HG03060 (cell line): ENCODE data around the gene ZDHHC5.
"Not testable (repeated sequence)": the region's sequence is repeated elsewhere in the genome, so short reads cannot be mapped to it uniquely, and the experiment has no call there.

Experiments used
- ATAC-seq: cut with Tn5 transposase; IDR thresholded peaks from one replicate; pipeline ENCODE4 v1.9.1; 2021; ENCODE audit warnings: low read depth, moderate number of reproducible peaks; ENCODE audit not compliant: unreplicated experiment

Gene ZDHHC5

DNA sequence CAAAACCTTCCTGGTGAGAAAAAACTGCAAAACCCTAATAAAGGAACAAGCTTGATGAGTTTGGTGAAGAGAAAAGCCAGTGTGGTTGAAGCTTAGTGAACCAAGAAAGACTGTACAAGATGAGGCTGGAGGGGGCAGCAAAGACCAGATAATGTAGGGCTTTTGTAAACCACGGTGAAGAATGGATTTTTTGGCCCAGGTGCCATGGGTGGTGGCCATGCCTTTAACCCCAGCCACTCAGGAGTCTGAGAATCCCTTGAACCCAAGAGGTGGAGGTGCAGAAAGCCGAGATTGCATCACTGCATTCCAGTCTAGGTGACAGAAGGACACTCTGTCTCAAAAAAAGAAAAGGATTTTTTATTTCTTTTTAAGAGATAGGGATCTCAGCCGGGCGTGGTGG, 5.0 kb upstream of the ZDHHC5 start:
- ATAC-seq, result no peak

DNA sequence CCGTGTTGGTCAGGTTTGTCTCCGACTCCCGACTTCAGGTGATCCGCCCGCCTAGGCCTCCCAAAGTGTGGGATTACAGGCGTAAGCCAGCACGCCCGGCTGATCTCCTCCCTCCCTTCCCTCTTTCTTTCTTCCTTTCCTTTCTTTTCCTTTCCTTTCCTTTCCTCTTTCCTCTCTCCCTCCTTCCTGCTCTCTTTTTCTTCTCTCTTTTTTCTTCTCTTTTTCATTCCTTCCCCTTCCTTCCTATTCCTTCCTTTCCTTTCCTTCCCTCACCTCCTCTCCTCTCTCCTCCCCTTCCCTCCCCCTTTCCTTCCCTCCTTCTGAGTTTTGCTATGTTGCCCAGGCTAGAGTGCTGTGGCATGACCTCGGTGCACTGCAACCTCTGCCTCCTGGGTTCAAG, 3.9 kb upstream of the ZDHHC5 start:
- ATAC-seq, result no peak

DNA sequence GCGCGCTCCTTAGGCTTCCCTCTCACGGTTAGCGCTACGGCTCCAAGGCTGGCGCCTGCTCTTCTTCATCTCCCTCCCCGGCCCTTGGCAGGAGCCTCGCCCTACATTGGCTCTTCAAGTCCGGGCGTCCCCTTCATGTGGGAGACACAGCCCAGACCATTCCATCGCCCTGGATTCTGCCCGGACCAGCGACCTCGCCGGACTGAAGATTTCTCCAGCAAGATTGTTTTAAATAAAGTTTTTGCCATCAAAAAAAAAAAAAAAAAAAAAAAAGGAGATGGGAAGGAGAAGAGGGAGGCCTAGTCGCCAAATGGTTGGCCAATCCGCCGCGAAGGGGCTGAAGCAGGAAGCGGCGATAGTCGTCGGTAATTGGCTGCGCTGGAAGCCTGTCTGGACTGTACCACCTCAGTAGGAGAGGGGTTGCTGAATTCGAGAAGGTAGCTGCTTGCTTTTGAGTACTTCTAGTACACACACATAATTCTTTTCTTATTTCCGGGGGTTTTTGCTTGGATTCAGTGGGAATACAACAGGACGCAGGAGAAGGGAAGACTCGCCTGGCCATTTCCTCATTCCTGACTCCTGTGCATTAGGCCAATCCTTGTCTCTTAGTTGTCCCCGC, 688 bp upstream of the ZDHHC5 start:
- peak; percentile 60 for ATAC-seq

GRCh38 chr11:57668434-57668782, 494 bp downstream of the ZDHHC5 start:
- no peak for ATAC-seq

DNA sequence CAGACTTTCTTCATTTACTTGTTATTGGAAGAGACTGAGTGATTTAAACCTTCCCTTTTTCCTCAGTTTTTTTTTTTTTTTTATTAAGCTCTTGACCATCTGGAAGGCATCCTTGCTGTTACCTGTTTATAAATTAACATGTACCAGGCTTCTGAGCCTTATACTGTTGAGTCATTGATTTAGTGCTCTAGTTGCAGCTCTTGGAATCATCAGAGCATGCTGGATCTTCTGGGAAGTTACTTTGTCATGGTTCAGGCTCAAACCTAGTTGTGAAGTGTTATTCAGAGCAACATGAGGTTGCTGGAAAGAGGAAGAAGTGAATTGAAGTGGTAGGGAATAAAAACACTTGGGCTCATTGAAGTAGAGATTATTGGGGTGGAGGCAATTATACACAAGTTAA, 6.3 kb downstream of the ZDHHC5 start:
- ATAC-seq, result no peak

GRCh38 chr11:57675176-57675941, 7.4 kb downstream of the ZDHHC5 start:
- no peak for ATAC-seq

DNA sequence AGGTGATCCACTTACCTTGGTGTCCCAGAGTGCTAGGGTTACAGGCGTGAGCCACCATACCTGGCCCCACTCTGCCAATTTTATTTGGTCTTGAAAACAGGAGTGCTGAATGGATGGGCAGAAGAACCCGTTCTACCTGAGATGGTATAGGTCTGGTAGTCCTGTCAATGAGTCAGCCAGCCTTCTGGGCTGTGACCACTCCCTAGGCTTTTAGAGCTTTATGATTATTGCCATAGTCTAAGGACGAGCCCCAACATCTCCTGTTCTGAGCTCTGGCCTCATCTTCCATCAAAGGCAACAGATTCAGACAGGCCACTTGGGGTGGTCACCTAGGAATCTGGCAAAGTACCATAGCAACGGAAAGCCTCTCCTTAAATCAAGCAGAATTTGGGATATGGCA, 11.5 kb downstream of the ZDHHC5 start:
- ATAC-seq, result no peak

GRCh38 chr11:57680552-57680874, 12.6 kb downstream of the ZDHHC5 start:
- ATAC-seq, result no peak

GRCh38 chr11:57681168-57681567, 13.3 kb downstream of the ZDHHC5 start:
- ATAC-seq, result no peak

DNA sequence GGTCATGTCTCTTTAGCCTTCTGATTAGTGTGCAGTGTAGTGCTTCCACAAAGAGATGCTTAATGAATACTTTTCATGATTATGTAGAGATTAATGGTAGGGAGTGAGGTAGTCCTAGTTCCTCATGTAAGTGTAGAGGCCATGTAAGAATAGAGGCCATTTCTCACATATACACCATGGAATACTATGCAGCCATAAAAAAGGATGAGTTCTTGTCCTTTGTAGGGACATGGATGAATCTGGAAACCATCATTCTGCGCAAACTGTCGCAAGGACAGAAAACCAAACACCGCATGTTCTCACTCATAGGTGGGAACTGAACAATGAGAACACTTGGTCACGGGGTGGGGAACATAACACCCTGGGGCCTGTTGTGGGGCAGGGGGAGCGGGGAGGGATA, 22.6 kb downstream of the ZDHHC5 start:
- not testable (repeated sequence) for ATAC-seq

GRCh38 chr11:57698843-57699365, 31.0 kb downstream of the ZDHHC5 start:
- ATAC-seq, result no peak

- no peak for ATAC-seq
These were observed 31.9 kb downstream of the ZDHHC5 start for GRCh38 chr11:57699813-57700212.

- no peak for ATAC-seq
These were observed 32.5 kb downstream of the ZDHHC5 start for GRCh38 chr11:57700425-57700824.

DNA sequence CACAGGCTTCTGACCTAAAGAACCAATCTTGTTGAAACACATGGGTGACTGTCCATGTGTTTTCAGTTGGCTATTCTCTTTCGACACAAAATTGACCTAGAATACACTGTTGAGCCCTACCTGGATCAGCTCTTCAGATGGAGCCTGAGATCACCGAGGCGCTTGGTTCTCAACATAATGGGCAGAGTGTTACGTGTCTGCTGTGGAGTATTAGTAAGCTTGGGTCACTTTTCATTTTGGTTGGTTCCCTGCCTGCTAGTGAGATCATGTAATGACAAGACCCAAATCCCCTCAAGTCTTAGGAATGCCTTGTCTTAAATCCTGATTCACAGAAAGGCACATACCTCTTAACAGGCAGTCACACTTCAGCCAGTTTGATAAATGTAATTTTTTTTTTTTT, 35.4 kb downstream of the ZDHHC5 start:
- no peak for ATAC-seq

DNA sequence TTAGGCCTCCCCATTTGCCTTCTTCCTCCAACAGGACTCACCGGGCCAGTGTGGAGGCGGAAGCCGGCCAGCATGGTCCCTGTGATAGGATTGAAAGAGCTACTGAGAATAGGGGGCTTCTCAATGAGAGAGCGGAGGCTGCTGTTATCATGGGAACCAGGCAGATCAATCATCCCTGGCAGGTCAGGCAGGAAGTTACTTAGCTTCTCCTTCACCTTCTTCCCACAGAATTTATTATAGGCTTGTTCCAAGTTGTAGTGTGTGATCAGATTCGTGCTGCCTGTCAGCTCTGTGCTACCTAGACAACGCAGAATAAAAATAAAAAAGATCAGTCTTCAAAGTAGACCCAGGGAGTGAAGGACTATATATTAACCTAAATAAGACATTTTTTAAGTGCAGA, 37.0 kb downstream of the ZDHHC5 start:
- ATAC-seq, result no peak

DNA sequence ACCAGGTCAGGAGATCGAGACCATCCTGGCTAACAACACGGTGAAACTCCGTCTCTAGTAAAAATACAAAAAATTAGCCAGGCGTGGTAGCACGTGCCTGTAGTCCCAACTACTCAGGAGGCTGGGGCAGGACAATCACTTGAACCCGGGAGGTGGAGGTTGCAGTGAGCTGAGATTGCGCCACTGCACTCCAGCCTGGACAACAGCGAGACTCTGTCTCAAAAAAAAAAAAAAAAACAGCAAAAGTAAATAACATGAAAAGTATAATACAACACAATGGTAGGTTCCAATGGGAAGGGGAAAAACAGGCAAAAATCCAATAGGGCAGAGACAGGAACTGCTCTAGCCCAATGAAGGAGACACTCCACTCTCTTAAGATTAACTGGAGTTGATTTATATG, 37.5 kb downstream of the ZDHHC5 start:
- not testable (repeated sequence) for ATAC-seq

- ATAC-seq, result no peak
These were observed 42.0 kb downstream of the ZDHHC5 start for GRCh38 chr11:57709802-57710367.

DNA sequence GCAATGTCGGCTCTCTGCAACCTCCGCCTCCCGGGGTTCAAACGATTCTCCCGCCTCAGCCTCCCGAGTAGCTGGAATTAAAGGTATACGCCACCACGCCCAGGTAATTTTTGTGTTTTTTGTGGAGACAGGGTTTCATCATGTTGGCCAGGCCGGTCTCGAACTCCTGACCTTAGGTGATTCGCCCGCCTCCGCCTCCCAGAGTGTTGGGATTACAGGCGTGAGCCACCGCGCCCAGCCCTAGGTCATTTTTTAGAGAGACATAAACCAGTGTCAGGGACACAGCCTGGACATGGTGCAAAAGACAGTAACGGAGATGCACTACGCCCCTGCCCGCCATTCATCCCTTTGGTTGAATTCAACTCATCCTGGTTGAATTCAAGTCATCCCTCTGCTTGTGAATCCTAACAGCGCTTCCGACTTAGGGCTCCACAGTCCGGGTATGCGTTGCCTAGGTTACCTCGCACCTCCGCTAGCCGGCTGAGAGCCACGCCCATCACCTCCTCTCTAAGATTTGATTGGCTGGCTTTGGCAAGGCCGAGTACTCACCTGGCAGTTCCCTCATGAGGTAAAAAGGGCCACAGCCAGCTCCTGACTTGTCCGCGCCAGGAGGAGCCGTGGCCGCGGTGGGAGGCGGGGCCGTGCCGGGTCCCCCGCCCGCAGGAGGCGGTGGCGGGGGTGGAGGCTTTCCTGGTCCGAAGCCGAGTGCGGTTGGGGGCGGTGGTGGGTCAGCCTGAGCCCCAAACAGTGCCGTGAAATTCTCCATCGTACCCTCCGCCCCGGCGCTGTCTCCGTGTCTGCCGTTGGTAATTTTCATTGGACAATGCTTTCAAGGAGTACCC, 43.7 kb downstream of the ZDHHC5 start, which contains the start of gene MED19:
MED19 (minus strand) TSS at position 802 of the 842 bp plus-strand sequence; CDS start at position 766, 36 bp downstream.
- peak; percentile 21 for ATAC-seq

DNA sequence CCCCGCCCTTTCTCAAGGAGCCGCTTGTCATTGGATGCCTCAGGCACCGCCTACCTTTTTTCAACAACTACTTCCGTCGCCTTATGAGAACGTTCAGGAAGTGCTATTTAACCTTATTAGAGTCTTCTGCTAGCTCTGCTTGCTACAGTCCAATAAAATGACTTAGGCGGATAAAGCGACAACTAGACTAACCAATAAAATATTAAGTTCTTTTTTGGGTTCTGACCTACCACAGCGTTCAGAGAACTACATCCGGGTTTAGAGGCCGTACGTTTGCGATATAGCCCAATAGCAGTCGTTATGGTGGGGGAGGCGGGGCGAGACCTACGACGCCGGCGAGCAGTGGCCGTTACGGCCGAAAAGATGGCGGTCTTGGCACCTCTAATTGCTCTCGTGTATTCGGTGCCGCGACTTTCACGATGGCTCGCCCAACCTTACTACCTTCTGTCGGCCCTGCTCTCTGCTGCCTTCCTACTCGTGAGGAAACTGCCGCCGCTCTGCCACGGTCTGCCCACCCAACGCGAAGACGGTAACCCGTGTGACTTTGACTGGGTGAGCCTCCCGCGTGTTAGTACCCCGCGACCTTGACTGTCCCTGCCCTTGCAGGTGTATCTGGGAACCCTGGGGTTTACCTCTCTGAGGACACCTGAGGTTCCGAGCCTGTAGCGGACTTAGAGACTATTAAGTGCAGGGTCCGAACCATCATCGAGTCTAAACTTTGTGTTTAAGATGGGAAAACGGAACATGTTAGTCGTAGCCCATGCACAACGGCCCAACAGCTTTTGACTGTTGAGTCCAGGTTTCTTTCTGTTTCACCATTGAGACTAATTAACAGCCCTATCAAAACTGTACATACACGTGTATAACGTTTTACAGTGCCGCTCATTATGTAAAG, 44.6 kb downstream of the ZDHHC5 start, which contains the start of gene TMX2:
TMX2 (plus strand) TSS at position 338 of the 895 bp plus-strand sequence; CDS start at position 364, 26 bp downstream.
- ATAC-seq, result peak; percentile 98

DNA sequence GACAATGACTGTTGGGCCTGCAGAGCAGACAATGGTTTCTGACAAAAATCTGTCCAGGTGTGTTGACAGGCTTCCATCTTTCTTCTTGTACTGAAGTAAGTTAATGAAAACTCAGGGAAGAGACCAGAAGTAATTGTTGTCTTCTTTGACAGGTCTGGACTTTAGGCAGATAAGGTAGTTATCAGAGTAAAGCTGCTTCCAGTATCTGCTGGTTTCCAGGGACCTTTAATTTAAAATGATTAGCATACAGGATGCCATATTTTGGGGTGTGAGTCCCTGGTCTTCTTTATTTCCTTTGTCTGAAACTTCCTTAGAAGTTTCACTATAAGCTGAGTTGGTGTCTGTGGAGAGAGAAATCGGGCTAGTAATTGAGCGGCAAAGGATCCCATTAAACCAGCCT, 45.9 kb downstream of the ZDHHC5 start:
- no peak for ATAC-seq
